ENCODE results near the gene RBM33. TPM values are rescaled to one million over a fixed set of nuclear protein-coding genes. Genes with fewer than 3 reads are reported as not detected.

RBM33 gene
- total RNA-seq, 1 donor from 2014 or later, result 117 TPM

DNA sequence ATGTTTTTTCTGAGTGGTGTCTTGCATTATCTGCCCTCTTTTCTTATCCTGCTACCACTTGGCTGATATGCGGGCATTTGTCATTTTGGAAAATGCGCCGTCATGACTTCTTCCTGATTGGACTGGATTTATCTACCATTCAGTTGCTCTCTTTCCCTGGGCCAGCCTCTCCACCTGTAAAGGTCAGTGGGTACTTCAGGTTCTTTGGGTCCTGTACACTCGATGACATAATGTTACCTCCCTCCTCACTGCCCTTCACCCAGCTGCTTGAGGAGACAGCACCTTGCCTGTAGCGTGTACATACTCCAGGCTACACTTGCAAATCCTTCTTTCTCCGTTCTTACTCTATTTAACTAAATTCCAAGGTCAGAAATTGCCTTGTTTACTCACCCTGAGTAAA is 83.7 kb downstream of the RBM33 start:
- H3K27me3 Mint-ChIP-seq, result no peaks in the 10 kb centered on the region
- peak overlapping the region; percentile 30 for H3K27ac Mint-ChIP-seq
- H3K9me3 Mint-ChIP-seq, result no peaks in the 10 kb centered on the region
- ChIA-PET POLR2A (no interaction called here), CTCF (interaction anchor here (2.8 kb wide), 1 partner anchor 129 kb away, joined by 7 read pairs; no protein-coding TSS in a partner anchor)
- no peak for DNase-seq
- no peak overlapping the region for H3K4me3 Mint-ChIP-seq
- peaks cover 50% of the 10 kb centered on the region for H3K36me3 Mint-ChIP-seq (ENCODE audit: low read depth)
- H3K4me1 Mint-ChIP-seq, result peaks cover 85% of the 10 kb centered on the region
- no peak for ATAC-seq (ENCODE audit: low read depth)
- no peak for TF ChIP-seq CTCF (IDR thresholded peaks at IDR 0.05)
- intact Hi-C loops (cut with micrococcal nuclease), result no loop called here

DNA sequence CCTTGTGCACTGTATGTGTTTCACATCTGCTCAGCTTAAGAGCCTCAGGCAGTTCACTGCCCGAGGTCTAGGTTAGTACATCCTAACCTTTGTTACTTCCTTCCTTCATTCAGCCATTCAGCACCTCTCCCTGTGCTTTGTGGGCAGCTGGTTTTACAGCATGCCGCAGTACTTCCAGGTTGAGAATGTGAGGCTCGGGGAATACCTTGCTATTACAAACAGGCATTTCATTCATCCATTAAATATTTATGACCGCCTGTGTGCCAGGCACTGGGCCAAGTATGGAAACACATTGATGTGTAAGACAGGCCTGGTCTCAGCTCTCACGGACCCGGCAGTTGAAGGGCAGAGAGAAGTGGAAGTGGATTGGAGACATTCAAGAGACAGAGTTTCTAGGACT is 85.4 kb downstream of the RBM33 start:
- Mint-ChIP-seq H3K36me3 (ENCODE audit: low read depth) (peaks cover 54% of the 10 kb centered on the region), H3K27ac (peak overlapping the region; percentile 22), H3K27me3 (no peaks in the 10 kb centered on the region), H3K4me3 (no peak overlapping the region), H3K9me3 (no peaks in the 10 kb centered on the region), H3K4me1 (peaks cover 85% of the 10 kb centered on the region)
- DNase-seq (no peak), ATAC-seq (ENCODE audit: low read depth) (no peak)
- TF ChIP-seq CTCF (IDR thresholded peaks at IDR 0.05), result no peak
- CTCF ChIA-PET, result interaction anchor here (12.6 kb wide), 1 partner anchor 132 kb away, joined by 123 read pairs; no protein-coding TSS in a partner anchor
- POLR2A ChIA-PET, result no interaction called here
- intact Hi-C loops (cut with micrococcal nuclease), result no loop called here

- ChIA-PET CTCF (interaction anchor here (2.5 to 12.6 kb wide), 2 partner anchors 8 to 133 kb away, joined by 8 to 123 read pairs; no protein-coding TSS in a partner anchor), POLR2A (interaction anchor here (1.4 to 1.7 kb wide), 3 partner anchors 9 to 87 kb away, joined by 5 to 7 read pairs (median 6); partner anchors contain the start of gene RBM33)
- Mint-ChIP-seq H3K27me3 (no peaks in the 10 kb centered on the region), H3K27ac (peak overlapping the region; percentile 74), H3K9me3 (no peaks in the 10 kb centered on the region), H3K4me1 (peaks cover 87% of the 10 kb centered on the region), H3K4me3 (no peak overlapping the region), H3K36me3 (ENCODE audit: low read depth) (peaks cover 59% of the 10 kb centered on the region)
- ATAC-seq (ENCODE audit: low read depth), result no peak
- TF ChIP-seq CTCF (IDR thresholded peaks at IDR 0.05), result no peak
- intact Hi-C loops (cut with micrococcal nuclease), result no loop called here
- DNase-seq, result no peak
These were observed 86.9 kb downstream of the RBM33 start for GRCh38 chr7:155731380-155731779.

- ChIA-PET CTCF (interaction anchor here (2.5 to 12.6 kb wide), 2 partner anchors 8 to 134 kb away, joined by 8 to 123 read pairs; no protein-coding TSS in a partner anchor), POLR2A (interaction anchor here (1.4 to 1.7 kb wide), 3 partner anchors 10 to 88 kb away, joined by 5 to 7 read pairs (median 6); partner anchors contain the start of gene RBM33)
- Mint-ChIP-seq H3K4me1 (peaks cover 87% of the 10 kb centered on the region), H3K27me3 (no peaks in the 10 kb centered on the region), H3K4me3 (no peak overlapping the region), H3K27ac (peak overlapping the region; percentile 84), H3K9me3 (no peaks in the 10 kb centered on the region), H3K36me3 (ENCODE audit: low read depth) (peaks cover 60% of the 10 kb centered on the region)
- DNase-seq, result no peak
- no peak for ATAC-seq (ENCODE audit: low read depth)
- intact Hi-C loops (cut with micrococcal nuclease), result loop anchor here (1.0 kb wide), 1 partner anchor 8 kb away; no protein-coding TSS in a partner anchor
- TF ChIP-seq CTCF (IDR thresholded peaks at IDR 0.05), result no peak
These were observed 87.4 kb downstream of the RBM33 start for GRCh38 chr7:155731871-155732270.

- ATAC-seq (ENCODE audit: low read depth) (peak; percentile 83), DNase-seq (no peak)
- peak overlapping the region; percentile 84 for H3K27ac Mint-ChIP-seq
- H3K27me3 Mint-ChIP-seq, result no peaks in the 10 kb centered on the region
- H3K9me3 Mint-ChIP-seq, result no peaks in the 10 kb centered on the region
- intact Hi-C loops (cut with micrococcal nuclease), result loop anchor here (1.0 kb wide), 1 partner anchor 8 kb away; no protein-coding TSS in a partner anchor
- peaks cover 85% of the 10 kb centered on the region for H3K4me1 Mint-ChIP-seq
- H3K4me3 Mint-ChIP-seq, result peak overlapping the region; percentile 33
- ChIA-PET POLR2A (interaction anchor here (1.5 to 1.7 kb wide), 2 partner anchors 10 to 88 kb away, joined by 6 to 7 read pairs; partner anchors contain the start of gene RBM33), CTCF (interaction anchor here (2.5 to 12.6 kb wide), 2 partner anchors 9 to 134 kb away, joined by 8 to 123 read pairs; no protein-coding TSS in a partner anchor)
- H3K36me3 Mint-ChIP-seq (ENCODE audit: low read depth), result peaks cover 60% of the 10 kb centered on the region
- no peak for TF ChIP-seq CTCF (IDR thresholded peaks at IDR 0.05)
These were observed 87.8 kb downstream of the RBM33 start for GRCh38 chr7:155732286-155732685.
